WTC11 (cell line): ENCODE data around the gene CHID1. TPM values are rescaled to one million over a fixed set of nuclear protein-coding genes. Genes with fewer than 3 reads are reported as not detected.

Experiments
- ATF1 ChIP-seq: sonication (generic); formaldehyde crosslinking; IDR thresholded peaks from 2 replicates; pipeline ENCODE4 v1.8.1; 2023; ENCODE audit warnings: mild to moderate bottlenecking, moderate library complexity, missing genetic modification reagents
- CREB1 ChIP-seq: sonication (generic); formaldehyde crosslinking; IDR thresholded peaks from 2 replicates; pipeline ENCODE4 v1.8.0; 2023; ENCODE audit warnings: mild to moderate bottlenecking, missing genetic modification reagents
- E2F1 ChIP-seq: sonication (generic); formaldehyde crosslinking; IDR thresholded peaks from 2 replicates; pipeline ENCODE4 v1.8.0; 2022; ENCODE audit warnings: mild to moderate bottlenecking, missing genetic modification reagents
- E2F5 ChIP-seq: sonication (generic); formaldehyde crosslinking; IDR thresholded peaks from 2 replicates; pipeline ENCODE4 v1.8.1; 2022; ENCODE audit warnings: mild to moderate bottlenecking, moderate library complexity, missing genetic modification reagents
- ELF4 ChIP-seq: sonication (generic); formaldehyde crosslinking; IDR thresholded peaks from 2 replicates; pipeline ENCODE4 v1.8.1; 2022; ENCODE audit warnings: low read depth, mild to moderate bottlenecking, moderate library complexity, missing genetic modification reagents
- ESRRA ChIP-seq: sonication (generic); formaldehyde crosslinking; IDR thresholded peaks from 2 replicates; pipeline ENCODE4 v1.8.1; 2022; ENCODE audit warnings: mild to moderate bottlenecking, missing genetic modification reagents, borderline replicate concordance
- ETV6 ChIP-seq: sonication (generic); formaldehyde crosslinking; IDR thresholded peaks from 2 replicates; pipeline ENCODE4 v1.8.1; 2022; ENCODE audit warnings: mild to moderate bottlenecking, missing genetic modification reagents
- FOXP4 ChIP-seq: sonication (generic); formaldehyde crosslinking; IDR thresholded peaks from 2 replicates; pipeline ENCODE4 v1.8.0; 2022; ENCODE audit warnings: mild to moderate bottlenecking, missing genetic modification reagents
- HMGXB4 ChIP-seq: sonication (generic); formaldehyde crosslinking; IDR thresholded peaks from 2 replicates; pipeline ENCODE4 v1.8.1; 2023; ENCODE audit warnings: mild to moderate bottlenecking, moderate library complexity, missing genetic modification reagents
- JAZF1 ChIP-seq: fragments of 250-450 bp; sonication (Bioruptor Pico); IDR thresholded peaks from 2 replicates; pipeline ENCODE4 v1.9.0; 2021; ENCODE audit warnings: moderate library complexity, mild to moderate bottlenecking, inconsistent platforms
- JUN ChIP-seq: sonication (generic); formaldehyde crosslinking; IDR thresholded peaks from 2 replicates; pipeline ENCODE4 v1.8.0; 2023; ENCODE audit warnings: mild to moderate bottlenecking, missing genetic modification reagents
- MAX ChIP-seq: sonication (generic); formaldehyde crosslinking; IDR thresholded peaks from 2 replicates; pipeline ENCODE4 v1.8.0; 2022; ENCODE audit warnings: mild to moderate bottlenecking, missing genetic modification reagents
- MLX ChIP-seq: sonication (generic); formaldehyde crosslinking; IDR thresholded peaks from 2 replicates; pipeline ENCODE4 v1.8.1; 2023; ENCODE audit warnings: mild to moderate bottlenecking, missing genetic modification reagents, moderate library complexity
- MXD4 ChIP-seq: fragments of 250-450 bp; sonication (Bioruptor Pico); IDR thresholded peaks from 2 replicates; pipeline ENCODE4 v1.8.0; 2021; ENCODE audit warnings: mild to moderate bottlenecking, moderate library complexity, borderline replicate concordance
- NFE2L1 ChIP-seq: sonication (generic); formaldehyde crosslinking; IDR thresholded peaks from 2 replicates; pipeline ENCODE4 v1.8.1; 2023; ENCODE audit warnings: missing genetic modification reagents
- RELA ChIP-seq: sonication (generic); formaldehyde crosslinking; IDR thresholded peaks from 2 replicates; pipeline ENCODE4 v1.8.1; 2022; ENCODE audit warnings: missing genetic modification reagents, mild to moderate bottlenecking, borderline replicate concordance
- RORB ChIP-seq: fragments of 250-450 bp; sonication (Bioruptor Pico); IDR thresholded peaks from 2 replicates; pipeline ENCODE4 v1.9.0; 2021; ENCODE audit warnings: mild to moderate bottlenecking
- SP1 ChIP-seq: sonication (generic); formaldehyde crosslinking; conservative IDR thresholded peaks from 2 replicates; pipeline ENCODE4 v1.8.1; 2022; ENCODE audit warnings: missing genetic modification reagents
- STAT6 ChIP-seq: sonication (generic); formaldehyde crosslinking; conservative IDR thresholded peaks from 2 replicates; pipeline ENCODE4 v1.8.1; 2023; ENCODE audit warnings: mild to moderate bottlenecking, low read depth, missing genetic modification reagents, moderate library complexity
- TP53 ChIP-seq: sonication (generic); formaldehyde crosslinking; IDR thresholded peaks from 2 replicates; pipeline ENCODE4 v1.8.1; 2023; ENCODE audit warnings: mild to moderate bottlenecking, missing genetic modification reagents
- ZBTB21 ChIP-seq: sonication (generic); formaldehyde crosslinking; IDR thresholded peaks from 2 replicates; pipeline ENCODE4 v1.8.1; 2023; ENCODE audit warnings: mild to moderate bottlenecking, missing genetic modification reagents, borderline replicate concordance
- ZMAT4 ChIP-seq: fragments of 250-450 bp; sonication (Bioruptor Pico); IDR thresholded peaks from 2 replicates; pipeline ENCODE4 v1.9.0; 2021; ENCODE audit warnings: mild to moderate bottlenecking
- ZNF138 ChIP-seq: sonication (generic); formaldehyde crosslinking; conservative IDR thresholded peaks from 2 replicates; pipeline ENCODE4 v1.8.1; 2022; ENCODE audit warnings: mild to moderate bottlenecking, moderate library complexity, missing genetic modification reagents
- ZNF281 ChIP-seq: sonication (generic); formaldehyde crosslinking; IDR thresholded peaks from 2 replicates; pipeline ENCODE4 v1.8.0; 2023; ENCODE audit warnings: mild to moderate bottlenecking, missing genetic modification reagents
- ZNF317 ChIP-seq: sonication (generic); formaldehyde crosslinking; IDR thresholded peaks from 2 replicates; pipeline ENCODE4 v1.8.1; 2023; ENCODE audit warnings: low read depth, mild to moderate bottlenecking, moderate library complexity, missing genetic modification reagents, borderline replicate concordance
- ZNF396 ChIP-seq: fragments of 250-450 bp; sonication (Bioruptor Pico); IDR thresholded peaks from 2 replicates; pipeline ENCODE4 v1.8.0; 2021; ENCODE audit warnings: mild to moderate bottlenecking, moderate library complexity, borderline replicate concordance
- total RNA-seq: library from RNA; stranded (reverse); gene quantifications from 3 replicates; pipeline ENCODE4 v1.2.3, GENCODE V29; 2021

The CHID1 gene
- total RNA-seq, 1 experiment from 2014 or later, result 92.8 TPM

GRCh38 chr11:829847-830294 lies 80.7 kb downstream of the CHID1 start (continued):
- peak; percentile 70 for TF ChIP-seq FOXP4 (CRISPR knock-in tag)
- TF ChIP-seq HMGXB4, result no peak
- peak; percentile 44; the same call in 1 of the 2 replicates for TF ChIP-seq E2F5 (CRISPR knock-in tag)
- TF ChIP-seq CREB1 (CRISPR knock-in tag), result no peak; the same call in 1 of the 2 replicates
- no peak for TF ChIP-seq RELA
- no peak; the same call in 1 of the 2 replicates for TF ChIP-seq STAT6 (CRISPR knock-in tag)
- no peak for TF ChIP-seq E2F1 (CRISPR knock-in tag)
- no peak for TF ChIP-seq JUN
- no peak for TF ChIP-seq ESRRA (CRISPR knock-in tag)
- no peak for TF ChIP-seq MXD4
- TF ChIP-seq SP1 (CRISPR knock-in tag), result no peak; the same call in 1 of the 2 replicates
- no peak for TF ChIP-seq ZNF396 (CRISPR knock-in tag)
- no peak for TF ChIP-seq ETV6 (CRISPR knock-in tag)
- no peak for TF ChIP-seq JAZF1
- no peak; the same call in 1 of the 2 replicates for TF ChIP-seq TP53 (CRISPR knock-in tag)
- no peak for TF ChIP-seq ELF4 (CRISPR knock-in tag)
- TF ChIP-seq NFE2L1 (CRISPR knock-in tag), result peak; percentile 14; the same call in 1 of the 2 replicates
- TF ChIP-seq RORB (CRISPR knock-in tag), result no peak
- TF ChIP-seq ZNF281 (CRISPR knock-in tag), result peak; percentile 66; the same call in 1 of the 2 replicates
- TF ChIP-seq ZBTB21, result peak; percentile 80; the same call in 1 of the 2 replicates
- TF ChIP-seq ZNF317 (CRISPR knock-in tag), result no peak
- no peak for TF ChIP-seq MLX (CRISPR knock-in tag)
- peak; percentile 47; the same call in 1 of the 2 replicates for TF ChIP-seq MAX (CRISPR knock-in tag)
- TF ChIP-seq ZMAT4, result no peak
- no peak for TF ChIP-seq ZNF138
- no peak for TF ChIP-seq ATF1 (CRISPR knock-in tag)
